Measurements from ENCODE around the gene MAPKBP1.

GRCh38 chr15:41804916-41805666 lies 30.8 kb downstream of the MAPKBP1 start:
- no peak for TF ChIP-seq GATA2 (IDR thresholded peaks at IDR 0.05; ENCODE audit: low read depth, low read length)
- TF ChIP-seq GATA3 (IDR thresholded peaks at IDR 0.05; ENCODE audit: low read depth, low read length) = no peak

Data from SH-SY5Y (cell line).